Activated B cell treated with CpG ODN at 0.5 μM for 24 hours (primary cell): ENCODE data around the gene EPS8L2. TPM values are rescaled to one million over a fixed set of nuclear protein-coding genes. Genes with fewer than 3 reads are reported as not detected.

Source experiments
- ATAC-seq: fragments of 200-7000 bp; cut with Tn5 transposase; one replicate; pipeline ENCODE4 v1.10.0; 2021; ENCODE audit warnings: low read depth, mild to moderate bottlenecking, moderate library complexity
- CTCF ChIA-PET: fragments of 350-600 bp; sonication (Branson Sonifier 250); formaldehyde crosslinking; loops from one replicate; lab custom pipeline; 2021; ENCODE audit warnings: antibody characterized with exemption; lab: Charles Lee
- POLR2A ChIA-PET: fragments of 350-600 bp; sonication (Branson Sonifier 250); formaldehyde crosslinking; loops from one replicate; lab custom pipeline; 2021; ENCODE audit warnings: antibody characterized with exemption; lab: Charles Lee
- DNase-seq: peaks from one replicate; pipeline ENCODE4 v3.0.0; 2022
- H3K27ac Mint-ChIP-seq: one replicate; pipeline ENCODE4 v1.8.0; 2020; ENCODE audit warnings: mixed read lengths
- H3K27me3 Mint-ChIP-seq: one replicate; pipeline ENCODE4 v1.8.0; 2021; ENCODE audit warnings: mixed read lengths
- H3K36me3 Mint-ChIP-seq: one replicate; pipeline ENCODE4 v1.8.0; 2021; ENCODE audit warnings: low read depth, mixed read lengths
- H3K4me1 Mint-ChIP-seq: one replicate; pipeline ENCODE4 v1.8.0; 2021; ENCODE audit warnings: mixed read lengths
- H3K4me3 Mint-ChIP-seq: one replicate; pipeline ENCODE4 v1.8.0; 2020; ENCODE audit warnings: mild to moderate bottlenecking, mixed read lengths
- H3K9me3 Mint-ChIP-seq: one replicate; pipeline ENCODE4 v1.8.0; 2020; ENCODE audit warnings: mixed read lengths
- intact Hi-C: fragments of 100-400 bp; cut with micrococcal nuclease; formaldehyde crosslinking; loops from one replicate; pipeline ENCODE4 v1.15.1; 2024
- total RNA-seq: library from RNA; stranded (reverse); gene quantifications from 2 replicates; pipeline ENCODE4 v1.2.3, GENCODE V29; 2022
- TF ChIP-seq, protein P1 (sequence below): fragments of 200-600 bp; IDR thresholded peaks from one replicate; pipeline ENCODE4 v1.8.0; 2022; ENCODE audit warnings: antibody characterized with exemption, mild to moderate bottlenecking

EPS8L2 gene
- total RNA-seq, 1 donor from 2014 or later: 5.9 TPM

DNA sequence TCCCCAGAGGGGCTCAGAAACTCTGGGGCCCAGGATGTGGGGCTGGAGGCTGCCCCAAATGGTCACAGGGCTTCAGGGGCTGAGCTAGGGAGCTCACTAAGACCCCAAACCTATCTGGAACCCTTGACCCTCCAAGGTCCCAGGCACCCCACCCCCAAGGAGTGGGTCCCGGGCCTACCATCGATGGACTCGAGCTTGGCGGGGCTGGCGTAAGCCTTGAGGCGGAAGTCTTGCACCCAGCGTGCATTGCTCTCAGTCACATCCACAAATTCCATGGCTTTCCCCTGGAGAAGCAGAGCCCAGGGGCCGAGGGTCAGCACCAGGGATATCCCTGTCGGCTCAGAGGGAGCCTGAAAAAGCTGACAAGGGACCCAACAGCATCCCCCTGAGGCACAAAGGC, 67.8 kb downstream of the EPS8L2 start:
- no peak overlapping the region for H3K27ac Mint-ChIP-seq
- TF ChIP-seq, protein P1, sequence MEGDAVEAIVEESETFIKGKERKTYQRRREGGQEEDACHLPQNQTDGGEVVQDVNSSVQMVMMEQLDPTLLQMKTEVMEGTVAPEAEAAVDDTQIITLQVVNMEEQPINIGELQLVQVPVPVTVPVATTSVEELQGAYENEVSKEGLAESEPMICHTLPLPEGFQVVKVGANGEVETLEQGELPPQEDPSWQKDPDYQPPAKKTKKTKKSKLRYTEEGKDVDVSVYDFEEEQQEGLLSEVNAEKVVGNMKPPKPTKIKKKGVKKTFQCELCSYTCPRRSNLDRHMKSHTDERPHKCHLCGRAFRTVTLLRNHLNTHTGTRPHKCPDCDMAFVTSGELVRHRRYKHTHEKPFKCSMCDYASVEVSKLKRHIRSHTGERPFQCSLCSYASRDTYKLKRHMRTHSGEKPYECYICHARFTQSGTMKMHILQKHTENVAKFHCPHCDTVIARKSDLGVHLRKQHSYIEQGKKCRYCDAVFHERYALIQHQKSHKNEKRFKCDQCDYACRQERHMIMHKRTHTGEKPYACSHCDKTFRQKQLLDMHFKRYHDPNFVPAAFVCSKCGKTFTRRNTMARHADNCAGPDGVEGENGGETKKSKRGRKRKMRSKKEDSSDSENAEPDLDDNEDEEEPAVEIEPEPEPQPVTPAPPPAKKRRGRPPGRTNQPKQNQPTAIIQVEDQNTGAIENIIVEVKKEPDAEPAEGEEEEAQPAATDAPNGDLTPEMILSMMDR: no peak
- peaks cover 22% of the 10 kb centered on the region for H3K36me3 Mint-ChIP-seq
- ChIA-PET CTCF (no interaction called here), POLR2A (no interaction called here)
- no peaks in the 10 kb centered on the region for H3K27me3 Mint-ChIP-seq
- no peaks in the 10 kb centered on the region for H3K9me3 Mint-ChIP-seq
- no peak for ATAC-seq
- H3K4me1 Mint-ChIP-seq: peaks cover 13% of the 10 kb centered on the region
- intact Hi-C loops: no loop called here
- H3K4me3 Mint-ChIP-seq: no peak overlapping the region
- no peak for DNase-seq

DNA sequence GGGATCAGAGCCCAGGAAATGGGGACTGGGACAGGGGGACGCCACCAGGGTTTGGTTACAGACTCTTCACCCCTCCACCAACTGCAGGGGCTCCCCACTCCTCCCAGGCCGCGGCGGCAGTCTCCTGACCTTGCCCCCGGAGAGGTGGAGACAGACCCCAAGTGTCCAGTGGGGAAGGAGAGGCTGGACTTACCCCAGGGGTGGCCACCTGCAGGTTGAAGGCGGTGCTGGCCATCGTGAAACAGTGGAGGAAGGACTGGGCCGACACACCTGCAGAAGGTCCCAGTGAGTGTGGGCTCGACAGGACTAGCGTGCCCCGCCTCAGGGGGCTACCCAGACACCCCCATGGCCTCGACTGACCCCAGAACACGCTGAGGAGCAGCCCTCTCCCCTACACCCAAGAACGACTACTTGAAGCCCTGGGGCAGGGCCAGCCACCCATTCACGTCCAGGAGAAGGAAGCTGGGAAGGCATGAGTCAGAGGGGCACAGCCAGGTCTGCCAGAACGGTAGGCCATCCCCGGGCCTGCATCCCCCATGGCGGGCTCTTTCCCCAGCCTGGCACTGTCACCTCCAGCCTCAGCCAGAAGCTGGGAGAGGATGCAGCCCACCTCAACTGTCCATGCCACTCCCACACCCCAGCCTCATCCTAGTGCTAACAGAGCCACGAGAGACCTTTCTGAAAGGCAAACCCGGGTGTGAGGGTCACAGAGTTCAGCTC, 69.0 kb downstream of the EPS8L2 start:
- Mint-ChIP-seq H3K4me1 (peaks cover 16% of the 10 kb centered on the region), H3K27ac (peak overlapping the region; percentile 41), H3K9me3 (no peaks in the 10 kb centered on the region), H3K4me3 (peak overlapping the region; percentile 66), H3K27me3 (no peaks in the 10 kb centered on the region), H3K36me3 (peaks cover 15% of the 10 kb centered on the region)
- ChIA-PET CTCF (no interaction called here), POLR2A (interaction anchor here (1.0 kb wide), 1 partner anchor 160 kb away, joined by 3 read pairs; no protein-coding TSS in a partner anchor)
- DNase-seq (no peak), ATAC-seq (no peak)
- intact Hi-C loops: no loop called here
- TF ChIP-seq, protein P1: no peak

DNA sequence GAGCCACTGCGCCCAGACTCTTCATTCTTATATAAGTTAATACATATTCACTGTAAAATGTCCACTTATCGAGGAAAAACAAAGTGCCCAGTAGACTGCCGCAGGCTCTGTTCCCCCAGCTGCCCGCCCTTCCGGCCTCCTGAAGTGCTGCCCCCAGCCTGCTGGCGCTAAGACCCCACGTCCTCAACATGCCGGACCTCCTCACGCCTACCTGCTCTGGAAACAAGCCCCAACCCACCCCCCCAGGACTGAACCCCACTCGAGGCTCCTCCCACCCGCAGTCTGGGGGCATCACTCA, 70.2 kb downstream of the EPS8L2 start:
- intact Hi-C loops: loop anchor here (2.0 kb wide), 1 partner anchor 67 kb away; the partner anchor contains the start of genes POLR2L and TSPAN4

DNA sequence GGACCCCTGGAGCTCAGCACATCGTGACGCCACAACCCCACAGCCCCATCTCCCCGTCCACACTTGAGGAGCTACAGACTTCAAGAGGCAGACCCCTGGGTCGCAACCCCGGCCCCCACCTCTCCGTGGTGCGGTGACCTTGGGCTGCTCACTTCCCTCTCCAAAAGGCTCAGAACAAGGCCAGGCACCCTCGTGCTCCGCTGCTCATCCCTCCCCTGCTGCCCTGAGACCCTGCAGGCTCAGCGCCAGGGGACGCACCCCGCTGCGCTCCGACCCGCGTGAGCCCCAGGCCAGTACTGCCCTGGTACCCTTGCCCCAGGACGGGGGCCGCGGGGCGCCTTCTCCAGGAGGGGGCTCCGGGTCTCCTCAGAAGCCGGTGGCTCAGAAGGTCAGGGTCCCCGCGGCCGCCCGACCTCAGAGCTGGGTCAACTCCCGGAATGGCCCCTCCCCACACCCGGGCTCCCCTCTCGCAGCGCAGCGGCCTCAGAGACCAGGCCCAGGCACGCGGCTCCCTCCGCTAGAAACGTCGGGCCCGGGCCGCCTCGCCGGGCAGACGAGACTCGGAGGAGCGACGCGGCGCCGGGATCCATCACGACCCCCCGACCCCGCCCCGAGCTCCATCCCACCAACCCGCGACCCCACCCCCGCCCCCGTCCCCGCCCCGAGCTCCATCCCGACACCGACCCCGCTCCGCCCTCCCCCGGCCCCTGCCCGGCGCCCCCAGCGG, 70.7 kb downstream of the EPS8L2 start:
- CTCF ChIA-PET: no interaction called here
- Mint-ChIP-seq H3K4me3 (peak overlapping the region; percentile 80), H3K27me3 (no peaks in the 10 kb centered on the region), H3K27ac (peak overlapping the region; percentile 56), H3K36me3 (peaks cover 5% of the 10 kb centered on the region), H3K9me3 (no peaks in the 10 kb centered on the region), H3K4me1 (peaks cover 16% of the 10 kb centered on the region)
- TF ChIP-seq, protein P1: no peak
- intact Hi-C loops: loop anchor here (1.0 to 2.0 kb wide), 4 partner anchors 11 to 66 kb away; partner anchors contain the start of genes POLR2L, TALDO1 and TSPAN4
- ATAC-seq (peak; percentile 51), DNase-seq (no peak)
- POLR2A ChIA-PET: interaction anchor here (0.5 to 2.7 kb wide), 9 partner anchors 19 to 448 kb away, joined by 3 to 23 read pairs (median 4); partner anchors contain the start of genes IRF7, RPLP2, SLC25A22 and TALDO1

More for the DNA sequence above, 70.2 kb downstream of the EPS8L2 start:
- no peak for ATAC-seq
- H3K27me3 Mint-ChIP-seq: no peaks in the 10 kb centered on the region
- H3K4me1 Mint-ChIP-seq: peaks cover 16% of the 10 kb centered on the region
- no peaks in the 10 kb centered on the region for H3K9me3 Mint-ChIP-seq
- TF ChIP-seq, protein P1: no peak
- peak overlapping the region; percentile 80 for H3K4me3 Mint-ChIP-seq
- peak overlapping the region; percentile 56 for H3K27ac Mint-ChIP-seq
- POLR2A ChIA-PET: interaction anchor here (0.7 to 2.7 kb wide), 6 partner anchors 17 to 48 kb away, joined by 3 to 23 read pairs (median 4); partner anchors contain the start of genes RPLP2 and TALDO1
- H3K36me3 Mint-ChIP-seq: peaks cover 7% of the 10 kb centered on the region
- CTCF ChIA-PET: no interaction called here
- no peak for DNase-seq

Other genes with a start within 250 kb of the EPS8L2 start
- gene RNH1, start 199.0 kb upstream of the EPS8L2 start, total RNA-seq: 101 and 103 TPM in 2 replicates
- 37.2 and 43.9 TPM in 2 replicates for gene HRAS, start 170.7 kb upstream of the EPS8L2 start, total RNA-seq
- gene LRRC56, start 168.7 kb upstream of the EPS8L2 start, total RNA-seq: 7.1 and 7.9 TPM in 2 replicates
- 8.6 and 9.1 TPM in 2 replicates for gene LMNTD2, start 145.5 kb upstream of the EPS8L2 start, total RNA-seq
- gene RASSF7, start 145.3 kb upstream of the EPS8L2 start, total RNA-seq: 14.2 and 14.9 TPM in 2 replicates
- 42.7 and 49.6 TPM in 2 replicates for gene PHRF1, start 129.8 kb upstream of the EPS8L2 start, total RNA-seq
- 74.1 and 75.5 TPM in 2 replicates for gene IRF7, start 90.3 kb upstream of the EPS8L2 start, total RNA-seq
- not detected in 2 replicates for gene CDHR5, start 81.3 kb upstream of the EPS8L2 start, total RNA-seq
- not detected in 2 replicates for gene SCT, start 79.0 kb upstream of the EPS8L2 start, total RNA-seq
- gene DRD4, start 69.0 kb upstream of the EPS8L2 start, total RNA-seq: 0.42 and 0.49 TPM in 2 replicates
- 36.1 and 39.8 TPM in 2 replicates for gene DEAF1, start 11.0 kb upstream of the EPS8L2 start, total RNA-seq
- gene TMEM80, start 10.4 kb upstream of the EPS8L2 start, total RNA-seq: 34.1 and 44.4 TPM in 2 replicates
- 194 and 244 TPM in 2 replicates for gene TALDO1, start 41.2 kb downstream of the EPS8L2 start, total RNA-seq
- 60.3 and 63.3 TPM in 2 replicates for gene GATD1, start 71.3 kb downstream of the EPS8L2 start, total RNA-seq
- 0.27 and 0.34 TPM in 2 replicates for gene CEND1, start 83.9 kb downstream of the EPS8L2 start, total RNA-seq
- gene SLC25A22, start 92.0 kb downstream of the EPS8L2 start, total RNA-seq: 30.1 and 35.4 TPM in 2 replicates
- 21.3 and 25.6 TPM in 2 replicates for gene PIDD1, start 99.0 kb downstream of the EPS8L2 start, total RNA-seq
- 4,124 and 4,449 TPM in 2 replicates for gene RPLP2, start 103.7 kb downstream of the EPS8L2 start, total RNA-seq
- 52.9 and 53.2 TPM in 2 replicates for gene PNPLA2, start 112.7 kb downstream of the EPS8L2 start, total RNA-seq
- 4.1 and 4.5 TPM in 2 replicates for gene CRACR2B, start 121.7 kb downstream of the EPS8L2 start, total RNA-seq
- 14.4 and 14.5 TPM in 2 replicates for gene CD151, start 126.7 kb downstream of the EPS8L2 start, total RNA-seq
- 83.9 and 90.2 TPM in 2 replicates for gene POLR2L, start 136.3 kb downstream of the EPS8L2 start, total RNA-seq
- 2.2 and 2.3 TPM in 2 replicates for gene TSPAN4, start 136.6 kb downstream of the EPS8L2 start, total RNA-seq
- gene CHID1, start 204.6 kb downstream of the EPS8L2 start, total RNA-seq: 43.9 and 45.7 TPM in 2 replicates
- 49.6 and 54.3 TPM in 2 replicates for gene AP2A2, start 219.6 kb downstream of the EPS8L2 start, total RNA-seq